Tibial nerve (tissue), 4 donors: ENCODE data around the gene PGAM4. TPM values are rescaled to one million over a fixed set of nuclear protein-coding genes. Genes with fewer than 3 reads are reported as not detected.

ENCODE experiments used
- DNase-seq, 2 donors: peaks; one replicate each; pipeline ENCODE4 v3.0.0-alpha.2; 2019; ENCODE audit warnings: low spot score in 2 of 2
- H3K27ac ChIP-seq, 4 donors: fragments of 200-600 bp; sonication (generic) in 3 of 4; one replicate each; pipeline ENCODE4 v1.5.1; 2017 to 2019; ENCODE audit warnings: mild to moderate bottlenecking in 1 of 4
- H3K27me3 ChIP-seq, 2 donors: fragments of 200-600 bp; sonication (generic) in 1 of 2; one replicate each; pipeline versions ENCODE4 v1.5.1 to v1.6.0; 2017 to 2019
- H3K36me3 ChIP-seq, 3 donors: fragments of 200-600 bp; sonication (generic); one replicate each; pipeline ENCODE4 v1.5.1; 2018 to 2019
- H3K4me1 ChIP-seq, 4 donors: fragments of 200-600 bp; sonication (generic) in 3 of 4; one replicate each; pipeline ENCODE4 v1.5.1; 2017 to 2019
- H3K4me3 ChIP-seq, 4 donors: fragments of 200-600 bp; sonication (generic) in 3 of 4; one replicate each; pipeline ENCODE4 v1.5.1; 2017 to 2019; ENCODE audit warnings: mild to moderate bottlenecking in 1 of 4, moderate library complexity in 1 of 4
- H3K9me3 ChIP-seq, 4 donors: fragments of 200-600 bp; sonication (generic) in 3 of 4; one replicate each; pipeline ENCODE4 v1.5.1; 2017 to 2019
- CTCF ChIP-seq, 5 experiments: fragments of 200-600 bp in 3 of 5; fragments of 450-650 bp in 2 of 5; sonication (generic) in 3 of 5; IDR thresholded peaks; one replicate each; pipeline ENCODE4 v1.5.1; 2016 to 2019; ENCODE audit warnings: antibody characterized with exemption in 5 of 5, mild to moderate bottlenecking in 3 of 5, moderate library complexity in 2 of 5
- EP300 ChIP-seq, 2 donors: sonication (generic); formaldehyde crosslinking; IDR thresholded peaks; one replicate each; pipeline ENCODE4 v1.6.1; 2017; ENCODE audit warnings: antibody characterized with exemption in 2 of 2, mild to moderate bottlenecking in 1 of 2
- POLR2A ChIP-seq, 2 donors: fragments of 450-650 bp; IDR thresholded peaks; one replicate each; pipeline ENCODE4 v1.6.1; 2017; ENCODE audit warnings: antibody characterized with exemption in 2 of 2, mild to moderate bottlenecking in 2 of 2, moderate library complexity in 2 of 2
- WGBS, 2 donors: methylation state at CpG; one replicate each; pipeline ENCODE4 v1.1.5; 2018; 5-methylcytosine and 5-hydroxymethylcytosine counted together
- total RNA-seq, 4 donors: library from RNA; depleted of rRNA; stranded (reverse); fragments of >200 nt; gene quantifications; one replicate each; pipeline ENCODE4 v1.1.0, GENCODE V29; 2016

The PGAM4 gene
- total RNA-seq, 4 donors from 2014 or later, result not detected

GRCh38 chrX:77918568-77918967 is 50.9 kb downstream of the PGAM4 start:
- 57 to 63% methylated on average over 3 of the region's 3 CpGs for WGBS, 2 donors
- no peaks in the 10 kb centered on the region for H3K4me1 ChIP-seq

More at GRCh38 chrX:77918568-77918967, 50.9 kb downstream of the PGAM4 start:
- Histone ChIP-seq H3K27me3 (no peaks in the 10 kb centered on the region), H3K27ac (no peak overlapping the region), H3K36me3 (no peaks in the 10 kb centered on the region), H3K9me3 (no peaks in the 10 kb centered on the region), H3K4me3 (no peak overlapping the region)
- no peak for DNase-seq
- TF ChIP-seq EP300 (IDR thresholded peaks at IDR 0.05), result no peak
- TF ChIP-seq CTCF (IDR thresholded peaks at IDR 0.05), result no peak
- no peak for TF ChIP-seq POLR2A (IDR thresholded peaks at IDR 0.05)

Other genes with a start within 250 kb of the PGAM4 start
- 10 to 100 TPM; 78.1 to 96.4 (median 89.6) TPM for gene ATRX, start 183.4 kb downstream of the PGAM4 start, total RNA-seq
- gene MAGT1, start 74.2 kb downstream of the PGAM4 start, total RNA-seq, result 10 to 100 TPM; 52.7 to 59.0 (median 56.2) TPM
- gene COX7B, start 70.2 kb downstream of the PGAM4 start, total RNA-seq, result 100 to 1,000 TPM; 192 to 319 (median 226) TPM
- 10 to 100 TPM in 2 of 4 donors, 1 to 10 TPM in 2; 9.4 to 12.7 (median 10.4) TPM for gene ATP7A, start 58.9 kb downstream of the PGAM4 start, total RNA-seq
- gene PGK1, start 134.6 kb upstream of the PGAM4 start, total RNA-seq, result 100 to 1,000 TPM; 103 to 183 (median 152) TPM
- gene TAF9B, start 170.0 kb upstream of the PGAM4 start, total RNA-seq, result 10 to 100 TPM; 15.3 to 27.8 (median 19.4) TPM